GM18508 (cell line): ENCODE data around the gene ARL15.
"Not testable (repeated sequence)": the region's sequence is repeated elsewhere in the genome, so short reads cannot be mapped to it uniquely, and the experiment has no call there.

ENCODE experiments used
- ATAC-seq: cut with Tn5 transposase; IDR thresholded peaks from one replicate; pipeline ENCODE4 v1.9.1; 2021; ENCODE audit warnings: moderate number of reproducible peaks; ENCODE audit not compliant: insufficient read depth, unreplicated experiment

The ARL15 gene

DNA sequence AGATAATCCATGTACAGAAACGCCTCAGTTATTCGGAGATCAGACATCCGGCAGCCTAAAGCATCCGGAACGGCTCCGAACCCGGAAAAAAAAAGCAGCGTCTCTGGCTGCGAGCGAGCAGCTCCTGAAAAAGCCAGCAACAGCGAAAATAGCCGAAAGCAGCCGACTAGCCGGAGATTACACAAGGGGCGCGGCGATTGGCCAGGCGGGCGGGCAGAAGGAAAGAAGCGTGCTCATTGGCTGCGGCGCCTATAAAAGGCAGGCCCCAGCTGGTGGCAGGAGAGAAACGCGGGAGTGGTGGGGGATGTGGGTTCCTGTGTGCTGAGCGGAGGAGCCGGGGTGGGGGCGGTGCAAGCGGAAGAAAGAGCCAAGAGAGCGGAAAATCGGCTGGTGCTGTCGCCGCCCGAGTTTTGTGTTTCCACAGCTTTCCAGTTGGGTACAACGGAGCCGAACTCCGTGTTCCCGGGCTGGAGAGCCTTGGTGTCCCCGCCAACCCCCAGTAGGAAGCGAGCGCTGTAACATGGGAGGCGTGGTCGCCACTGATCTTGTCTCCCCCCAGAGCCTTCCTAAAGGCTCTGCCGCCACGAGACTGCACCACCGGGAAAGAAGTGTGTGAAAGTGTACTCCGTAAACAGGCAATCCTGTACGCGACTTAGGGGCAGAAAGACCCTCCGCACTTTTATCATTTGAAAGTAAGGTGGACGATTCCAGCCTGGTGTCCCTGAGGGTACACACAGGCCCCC, at the start of gene ARL15:
Gene ARL15 (minus strand): TSS at position 141 of the 743 bp plus-strand sequence.
- ATAC-seq = peak; percentile 94

GRCh38 chr5:54360089-54360488, 49.7 kb upstream of the ARL15 start:
- ATAC-seq = no peak

DNA sequence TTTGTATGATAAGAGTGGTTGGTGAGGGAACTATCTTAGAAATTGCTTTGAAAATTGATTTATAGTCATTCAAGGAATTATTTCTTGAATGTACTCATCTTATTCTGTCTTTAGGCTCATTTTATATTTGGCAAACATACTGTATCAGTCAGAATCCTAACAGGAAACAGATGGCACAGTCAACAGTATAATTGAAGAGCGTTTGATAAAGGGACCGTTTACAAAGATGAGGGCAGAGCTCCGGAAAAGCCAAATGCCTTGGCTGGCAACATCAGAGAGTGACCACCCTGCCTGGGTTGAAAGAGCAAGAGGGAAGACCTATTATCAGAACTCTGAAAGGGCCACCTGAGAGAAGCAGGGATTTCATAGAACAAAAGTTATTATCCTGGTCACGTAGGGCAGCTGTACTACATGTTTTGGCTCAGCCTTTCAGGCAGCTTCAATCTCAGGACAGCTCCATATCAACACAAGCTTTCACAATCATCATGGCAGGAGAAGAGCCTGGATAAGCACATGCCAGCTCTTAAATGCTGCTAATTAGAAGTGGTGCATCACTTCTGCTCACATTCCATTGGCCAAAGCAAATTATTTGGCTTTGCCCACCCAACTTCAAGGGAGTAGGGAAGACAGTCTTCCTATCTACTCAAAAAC, 47.2 kb upstream of the ARL15 start:
- no peak for ATAC-seq

DNA sequence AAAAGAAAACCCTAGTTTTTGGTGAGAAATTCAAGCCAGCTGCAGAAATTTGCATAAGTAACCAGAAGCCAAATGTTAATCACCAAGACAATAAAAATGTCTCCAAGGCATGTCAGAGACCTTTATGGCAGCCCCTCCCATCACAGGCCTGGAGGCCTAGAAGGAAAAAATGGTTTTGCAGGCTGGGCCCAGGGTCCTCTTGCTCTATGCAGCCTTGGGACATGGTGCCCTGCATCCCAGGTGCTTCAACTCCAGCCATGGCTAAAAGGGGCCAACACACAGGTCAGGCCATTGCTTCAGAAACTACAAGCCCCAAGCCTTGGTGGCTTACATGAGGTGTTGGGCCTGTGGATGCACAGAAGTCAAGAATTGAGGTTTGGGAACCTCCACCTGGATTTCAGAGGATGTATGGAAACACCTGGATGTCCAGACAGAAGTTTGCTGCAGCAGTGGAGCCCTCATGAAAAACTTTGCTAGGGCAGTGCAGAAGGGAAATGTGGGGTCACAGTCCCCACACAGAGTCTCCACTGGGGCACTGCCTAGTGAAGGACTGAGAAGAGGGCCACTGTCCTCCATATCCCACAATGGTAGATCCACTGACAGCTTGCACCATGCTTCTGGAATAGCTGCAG, 43.7 kb upstream of the ARL15 start:
- not testable (repeated sequence) for ATAC-seq

DNA sequence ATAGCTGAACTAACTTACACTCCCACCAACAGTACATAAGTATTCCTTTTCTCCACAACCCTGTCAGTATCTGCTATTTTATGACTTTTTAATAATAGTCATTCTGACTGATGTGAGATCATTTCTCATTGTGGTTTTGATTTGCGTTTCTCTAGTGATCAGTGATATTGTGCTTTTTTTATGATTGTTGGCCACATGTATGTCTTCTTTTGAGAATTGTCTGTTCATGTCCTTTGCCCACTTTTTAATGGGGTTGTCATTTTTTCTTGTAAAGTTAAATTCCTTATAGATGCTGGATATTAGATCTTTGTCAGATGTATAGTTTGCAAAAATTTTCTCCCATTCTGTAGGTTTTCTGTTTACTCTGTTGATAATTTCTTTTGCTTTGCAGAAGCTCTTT, 42.2 kb upstream of the ARL15 start:
- ATAC-seq = not testable (repeated sequence)

DNA sequence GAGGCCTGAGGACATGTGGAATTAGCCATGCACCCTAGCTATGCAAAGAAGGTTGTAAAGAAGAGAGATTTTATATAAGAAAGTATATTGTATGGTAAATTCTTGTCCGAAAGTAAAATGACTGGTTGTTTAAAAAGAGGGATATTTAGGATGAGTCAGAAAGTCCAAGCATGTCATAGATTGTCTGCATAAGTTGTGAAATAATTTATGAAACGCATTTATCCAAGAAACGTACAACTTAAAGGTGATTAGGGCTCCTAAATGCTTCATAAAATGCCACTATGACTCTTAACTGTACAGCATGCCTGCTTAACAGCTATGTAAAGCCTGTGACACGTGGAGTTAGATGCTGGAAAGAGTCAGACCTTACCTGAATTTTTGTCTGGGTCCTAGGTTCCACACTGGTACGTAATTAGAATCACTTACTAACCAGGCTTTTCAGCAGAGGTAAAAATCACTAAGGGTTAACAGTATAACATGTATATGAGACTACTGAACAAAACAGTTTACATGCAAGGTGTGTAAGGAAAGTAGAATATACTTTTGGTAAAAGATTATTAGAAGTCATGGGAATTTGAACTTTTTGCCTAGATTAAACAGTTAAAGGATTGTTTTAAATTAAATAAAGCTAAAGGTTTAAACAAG, 37.0 kb upstream of the ARL15 start:
- ATAC-seq = no peak

GRCh38 chr5:54344653-54345052, 34.3 kb upstream of the ARL15 start:
- no peak for ATAC-seq

DNA sequence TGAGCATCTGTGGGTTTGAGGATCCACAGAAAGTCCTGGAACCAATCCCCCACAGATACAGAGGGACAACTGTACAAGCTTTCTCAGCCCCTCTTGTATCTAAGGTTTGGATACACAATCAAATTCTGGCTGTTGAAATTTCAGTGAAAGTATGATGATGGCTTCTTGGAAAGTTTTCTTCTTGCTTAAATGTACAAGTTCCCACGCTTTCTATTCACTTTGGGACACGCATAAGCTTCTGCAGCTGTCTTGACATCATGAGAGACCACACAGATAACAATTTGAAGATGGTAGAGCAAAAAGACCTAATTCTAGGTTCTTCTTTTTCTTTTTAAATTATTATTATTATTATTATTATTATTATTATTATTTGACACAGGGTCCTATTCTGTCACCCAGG, 31.6 kb upstream of the ARL15 start:
- no peak for ATAC-seq

DNA sequence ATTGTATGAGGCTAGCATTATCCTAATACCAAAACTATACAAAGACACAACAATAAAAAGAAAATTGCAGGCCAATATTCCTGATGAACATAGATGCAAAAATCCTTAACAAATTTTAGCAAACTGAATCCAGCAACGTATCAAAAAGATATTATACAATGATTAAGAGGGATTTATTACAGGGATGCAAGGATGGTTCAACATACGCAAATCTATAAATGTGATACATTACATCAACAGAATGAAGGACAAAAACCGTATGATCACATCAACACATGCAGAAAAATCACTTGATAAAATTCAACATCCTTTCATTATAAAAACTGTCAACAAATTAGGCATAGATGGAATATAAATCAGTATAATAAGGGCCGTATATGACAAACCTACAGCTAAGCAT, 27.1 kb upstream of the ARL15 start:
- no peak for ATAC-seq

DNA sequence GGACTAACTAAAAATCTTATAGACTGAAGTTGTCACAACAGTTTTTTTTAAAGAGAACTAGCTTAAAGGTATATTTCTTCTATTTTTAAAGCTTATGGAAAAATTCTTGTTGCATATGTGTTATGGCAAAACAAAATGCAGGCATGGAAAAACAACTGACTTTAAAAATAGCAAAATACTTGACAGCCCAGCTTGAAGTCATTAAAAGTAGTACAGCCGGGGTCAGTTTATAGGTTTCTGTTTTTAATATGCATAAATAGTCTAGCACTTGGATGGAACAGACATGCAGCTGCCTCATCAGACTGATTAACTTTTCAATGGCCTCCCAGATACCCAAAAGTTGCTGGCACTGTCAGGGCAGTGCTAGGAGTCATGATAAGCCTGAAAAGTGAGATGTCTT, 22.3 kb upstream of the ARL15 start:
- no peak for ATAC-seq

DNA sequence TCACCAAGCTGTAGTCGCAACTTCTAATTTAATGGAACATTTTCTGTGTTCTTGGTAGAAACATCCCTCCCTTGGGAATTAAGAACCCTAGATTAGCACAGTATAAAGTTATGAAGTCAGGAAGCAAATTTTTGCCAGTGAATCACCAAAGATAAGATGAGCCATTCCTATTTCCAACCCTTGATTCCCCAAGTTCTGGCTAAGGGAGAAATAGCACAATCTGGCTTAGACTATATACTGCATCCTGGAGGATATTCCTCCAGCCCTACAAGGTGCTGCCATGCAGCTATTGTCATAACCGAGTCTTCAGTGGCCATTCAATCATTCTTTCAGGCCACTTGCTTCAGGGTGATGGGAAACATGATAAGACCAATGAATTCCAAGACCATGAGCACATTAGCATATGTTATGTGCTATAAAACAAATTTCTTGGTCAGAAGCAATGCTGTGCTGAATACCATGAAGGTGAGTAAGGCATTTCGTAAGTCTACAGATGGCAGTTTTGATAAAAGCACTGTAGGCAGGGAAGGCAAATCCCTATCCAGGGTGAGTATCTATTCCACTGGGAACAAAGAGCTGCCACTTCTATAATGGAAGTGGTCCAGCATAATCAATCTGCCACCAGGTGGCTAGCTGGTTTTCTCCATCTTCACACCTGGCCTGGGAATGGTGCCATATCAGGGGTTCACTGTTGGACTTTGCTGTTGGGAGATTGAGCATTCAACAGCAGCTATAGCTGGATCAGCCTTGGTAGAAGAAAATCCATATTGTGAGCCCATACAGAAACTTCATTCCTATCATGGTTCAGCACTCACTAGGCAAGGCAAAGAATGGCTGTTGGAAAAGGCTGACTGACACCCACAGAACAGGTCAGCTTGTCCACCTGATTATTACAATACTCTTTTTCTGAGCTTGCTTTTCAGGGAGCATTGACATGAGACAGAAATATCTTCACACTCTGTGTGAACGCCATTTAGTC, 19.6 kb upstream of the ARL15 start:
- ATAC-seq = no peak

DNA sequence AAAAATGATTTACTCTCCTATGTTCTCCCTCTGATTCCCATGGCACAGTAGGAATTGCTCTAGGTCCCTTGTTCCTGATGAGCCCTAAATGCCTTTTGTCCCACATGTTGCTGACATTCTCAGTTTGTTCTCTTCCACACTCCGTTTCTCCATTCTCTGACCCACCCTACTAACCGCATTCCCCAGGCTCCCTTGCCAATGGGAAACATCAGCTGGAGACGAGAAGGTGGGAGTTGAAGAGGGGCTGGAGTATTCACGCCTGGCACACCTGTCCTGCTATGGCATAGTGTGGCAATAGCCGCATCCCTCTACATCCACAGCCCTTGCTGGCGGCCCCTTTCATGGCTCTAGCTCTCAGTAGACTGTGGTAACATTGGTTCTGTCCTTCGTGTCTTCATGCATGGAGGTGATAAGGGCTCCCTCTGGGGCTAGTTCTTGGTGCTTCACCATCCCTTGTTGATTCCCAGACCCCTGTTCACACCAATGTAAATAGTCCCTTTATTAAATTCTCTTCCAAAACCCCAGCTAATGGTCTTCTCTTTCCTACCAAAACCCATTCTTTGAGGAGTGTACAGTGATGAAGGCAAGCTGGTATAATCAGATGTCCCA, 16.4 kb upstream of the ARL15 start:
- no peak for ATAC-seq

DNA sequence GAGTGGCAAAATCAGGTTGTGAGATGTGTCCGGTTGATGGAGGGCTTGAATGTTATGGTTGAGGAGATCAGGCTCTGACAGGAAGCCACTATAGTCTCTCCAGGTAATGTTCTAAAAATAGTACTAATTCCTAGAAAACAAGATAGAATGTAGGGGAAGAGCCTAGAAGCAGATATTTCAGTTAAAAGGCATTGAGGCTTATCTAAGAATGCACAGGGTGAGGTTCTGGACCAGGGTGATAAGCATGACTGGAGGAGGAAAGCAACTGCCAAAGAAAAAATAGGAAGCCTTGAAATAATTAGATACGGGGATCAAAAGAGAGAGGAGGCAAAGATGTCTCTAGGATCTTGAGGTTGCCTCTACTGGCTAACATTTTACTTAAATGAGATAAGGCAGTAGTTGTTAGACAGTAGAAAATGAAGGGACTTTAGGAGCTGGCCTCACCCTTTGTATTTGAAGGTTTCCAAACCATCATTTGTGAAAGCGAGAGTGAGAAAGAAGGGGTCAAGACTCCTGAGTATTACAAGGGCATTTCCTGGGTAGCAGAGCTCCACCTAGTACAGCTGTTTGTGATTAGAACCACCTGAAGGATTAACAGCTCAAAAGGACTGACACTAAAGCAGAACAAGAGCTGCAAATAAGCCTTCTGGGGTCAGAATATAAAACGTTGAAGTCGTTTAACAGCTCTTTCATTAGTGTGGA, 15.4 kb upstream of the ARL15 start:
- no peak for ATAC-seq

- no peak for ATAC-seq
These were observed 14.9 kb upstream of the ARL15 start for GRCh38 chr5:54325272-54325609.

GRCh38 chr5:54324651-54325271, 14.4 kb upstream of the ARL15 start:
- no peak for ATAC-seq

GRCh38 chr5:54323495-54323894, 13.1 kb upstream of the ARL15 start:
- ATAC-seq = no peak

DNA sequence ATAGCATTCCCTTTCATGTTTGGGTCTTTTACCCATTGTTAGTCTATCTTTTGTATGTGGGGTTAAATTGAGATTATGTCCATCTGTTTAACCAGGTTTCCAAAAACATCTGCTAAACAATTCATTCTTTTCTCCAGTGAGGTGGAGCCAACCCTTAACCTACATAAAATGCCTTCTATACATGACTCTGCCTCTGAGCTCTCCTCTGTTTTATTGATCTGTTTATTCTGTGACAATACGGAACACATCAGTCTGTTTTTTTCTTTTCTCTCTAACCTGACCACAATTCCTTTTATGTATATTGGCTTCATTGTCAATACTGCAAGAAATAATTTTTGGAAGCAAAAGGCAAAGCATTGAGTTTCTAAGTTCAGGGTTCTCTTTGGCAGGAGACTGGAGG, 9.9 kb upstream of the ARL15 start:
- ATAC-seq = no peak

DNA sequence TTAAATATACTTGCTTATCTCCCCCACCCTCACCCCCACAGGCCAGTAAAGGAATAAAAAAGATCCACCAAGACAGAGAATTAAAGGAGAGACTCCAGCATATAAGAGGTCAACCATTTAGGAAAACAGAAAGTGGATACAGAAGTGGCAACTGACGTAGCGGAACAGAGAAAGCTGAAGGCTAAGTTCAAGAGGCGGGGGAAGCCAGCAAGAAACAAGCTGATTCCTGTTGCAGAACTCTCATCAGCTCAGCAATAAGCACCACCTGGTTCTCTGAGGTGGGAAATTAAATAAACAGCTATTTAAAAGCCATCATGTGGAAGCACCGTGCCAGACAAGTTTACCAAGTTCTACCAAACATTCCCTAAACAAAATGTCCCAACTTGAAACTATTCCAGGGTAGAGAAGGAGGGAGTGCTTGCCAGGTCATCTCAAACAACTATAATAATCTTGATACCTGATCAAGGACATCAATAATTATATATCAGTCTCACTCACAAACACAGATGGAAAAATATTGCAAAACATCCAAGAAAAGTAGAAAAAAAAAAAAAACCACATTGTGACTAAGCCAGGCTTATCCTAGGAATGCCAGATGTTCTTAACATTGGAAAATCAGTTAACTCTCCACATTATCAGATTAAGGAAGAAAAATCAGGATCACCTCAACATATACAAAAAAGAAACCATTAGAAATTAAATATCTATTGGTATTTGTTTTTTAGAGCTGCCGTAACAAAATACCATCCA, 7.3 kb upstream of the ARL15 start:
- ATAC-seq = no peak
